ENCODE measurements around the gene OR2AK2. TPM values are rescaled to one million over a fixed set of nuclear protein-coding genes. Genes with fewer than 3 reads are reported as not detected.

Gene OR2AK2
- total and polyA plus RNA-seq, 9 of the 15 experiments (the other 6 are each of a cell fraction or from before 2014, with no cell fraction given), result 0.10 TPM; not detected in 8

DNA sequence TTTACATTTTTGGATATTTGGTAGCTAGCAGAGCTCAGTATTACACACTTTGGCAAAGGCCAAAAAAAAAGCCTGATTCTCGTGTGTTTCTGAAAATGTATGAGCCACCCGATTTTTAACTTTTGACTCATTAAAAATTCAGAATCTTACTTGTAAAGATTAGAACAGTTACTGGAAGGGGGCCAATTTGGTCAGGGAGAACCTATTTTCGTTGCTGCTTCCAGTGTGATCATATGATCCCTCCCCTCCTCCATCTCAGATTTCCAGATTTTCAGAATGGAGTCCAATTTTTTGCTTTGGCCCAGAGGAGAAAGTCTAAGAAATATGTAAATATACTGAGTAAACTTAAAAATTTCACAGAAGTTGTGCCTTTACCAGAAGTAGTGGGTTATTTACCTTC is 3.2 kb upstream of the OR2AK2 start:
- FAIRE-seq, result no peak
- ATAC-seq, result no peak
- in situ Hi-C loops (cut with MboI), result no loop called here
- TF ChIP-seq E4F1 (CRISPR knock-in tag; IDR thresholded peaks at IDR 0.05; ENCODE audit: borderline replicate concordance) (no peak), SNIP1 (IDR thresholded peaks at IDR 0.05; ENCODE audit: low read depth) (no peak), DNMT1 (IDR thresholded peaks at IDR 0.05) (no peak), SMAD4 (CRISPR knock-in tag; conservative IDR thresholded peaks at IDR 0.05) (no peak)
- TF ChIP-seq, protein P1, sequence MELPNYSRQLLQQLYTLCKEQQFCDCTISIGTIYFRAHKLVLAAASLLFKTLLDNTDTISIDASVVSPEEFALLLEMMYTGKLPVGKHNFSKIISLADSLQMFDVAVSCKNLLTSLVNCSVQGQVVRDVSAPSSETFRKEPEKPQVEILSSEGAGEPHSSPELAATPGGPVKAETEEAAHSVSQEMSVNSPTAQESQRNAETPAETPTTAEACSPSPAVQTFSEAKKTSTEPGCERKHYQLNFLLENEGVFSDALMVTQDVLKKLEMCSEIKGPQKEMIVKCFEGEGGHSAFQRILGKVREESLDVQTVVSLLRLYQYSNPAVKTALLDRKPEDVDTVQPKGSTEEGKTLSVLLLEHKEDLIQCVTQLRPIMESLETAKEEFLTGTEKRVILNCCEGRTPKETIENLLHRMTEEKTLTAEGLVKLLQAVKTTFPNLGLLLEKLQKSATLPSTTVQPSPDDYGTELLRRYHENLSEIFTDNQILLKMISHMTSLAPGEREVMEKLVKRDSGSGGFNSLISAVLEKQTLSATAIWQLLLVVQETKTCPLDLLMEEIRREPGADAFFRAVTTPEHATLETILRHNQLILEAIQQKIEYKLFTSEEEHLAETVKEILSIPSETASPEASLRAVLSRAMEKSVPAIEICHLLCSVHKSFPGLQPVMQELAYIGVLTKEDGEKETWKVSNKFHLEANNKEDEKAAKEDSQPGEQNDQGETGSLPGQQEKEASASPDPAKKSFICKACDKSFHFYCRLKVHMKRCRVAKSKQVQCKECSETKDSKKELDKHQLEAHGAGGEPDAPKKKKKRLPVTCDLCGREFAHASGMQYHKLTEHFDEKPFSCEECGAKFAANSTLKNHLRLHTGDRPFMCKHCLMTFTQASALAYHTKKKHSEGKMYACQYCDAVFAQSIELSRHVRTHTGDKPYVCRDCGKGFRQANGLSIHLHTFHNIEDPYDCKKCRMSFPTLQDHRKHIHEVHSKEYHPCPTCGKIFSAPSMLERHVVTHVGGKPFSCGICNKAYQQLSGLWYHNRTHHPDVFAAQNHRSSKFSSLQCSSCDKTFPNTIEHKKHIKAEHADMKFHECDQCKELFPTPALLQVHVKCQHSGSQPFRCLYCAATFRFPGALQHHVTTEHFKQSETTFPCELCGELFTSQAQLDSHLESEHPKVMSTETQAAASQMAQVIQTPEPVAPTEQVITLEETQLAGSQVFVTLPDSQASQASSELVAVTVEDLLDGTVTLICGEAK (IDR thresholded peaks at IDR 0.05), result no peak
- TF ChIP-seq, protein P1 (CRISPR knock-in tag; IDR thresholded peaks at IDR 0.05), result no peak
- TF ChIP-seq, protein P2, sequence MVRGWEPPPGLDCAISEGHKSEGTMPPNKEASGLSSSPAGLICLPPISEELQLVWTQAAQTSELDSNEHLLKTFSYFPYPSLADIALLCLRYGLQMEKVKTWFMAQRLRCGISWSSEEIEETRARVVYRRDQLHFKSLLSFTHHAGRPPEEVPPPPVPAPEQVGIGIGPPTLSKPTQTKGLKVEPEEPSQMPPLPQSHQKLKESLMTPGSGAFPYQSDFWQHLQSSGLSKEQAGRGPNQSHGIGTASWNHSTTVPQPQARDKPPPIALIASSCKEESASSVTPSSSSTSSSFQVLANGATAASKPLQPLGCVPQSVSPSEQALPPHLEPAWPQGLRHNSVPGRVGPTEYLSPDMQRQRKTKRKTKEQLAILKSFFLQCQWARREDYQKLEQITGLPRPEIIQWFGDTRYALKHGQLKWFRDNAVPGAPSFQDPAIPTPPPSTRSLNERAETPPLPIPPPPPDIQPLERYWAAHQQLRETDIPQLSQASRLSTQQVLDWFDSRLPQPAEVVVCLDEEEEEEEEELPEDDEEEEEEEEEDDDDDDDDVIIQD (CRISPR knock-in tag; IDR thresholded peaks at IDR 0.05), result no peak

More for the DNA sequence above, 3.2 kb upstream of the OR2AK2 start:
- Histone ChIP-seq H3K9ac (ENCODE audit: insufficient read depth in 1 of 2, low read depth in 2 of 2, low read length in 2 of 2) (no peak overlapping the region), H4K20me1 (replicated peaks; ENCODE audit: control insufficient read depth, insufficient read depth, low read length) (no peaks in the 10 kb centered on the region), H2AFZ (ENCODE audit: low read depth, low read length) (no peak overlapping the region), H3K79me2 (ENCODE audit: control insufficient read depth, insufficient read depth, low read length) (no peaks in the 10 kb centered on the region), H3K9me3 (replicated peaks; ENCODE audit: control insufficient read depth, insufficient read depth, low read depth, low read length) (0 out of 2 replicates have a peak, but pooled peaks cover 7% of the 10 kb centered on the region), H3K27ac (ENCODE audit: extremely low read depth, low read depth, low read length) (no peak overlapping the region), H3K9me1 (ENCODE audit: control insufficient read depth, insufficient read depth, low read length) (no peaks in the 10 kb centered on the region), H3K4me2 (ENCODE audit: insufficient read depth, low read length) (no peak overlapping the region), H3K4me1 (replicated peaks in 1 of 2; ENCODE audit: control insufficient read depth in 2 of 2, insufficient read depth in 2 of 2, low read length in 2 of 2) (no peaks in the 10 kb centered on the region), H3K27me3 (ENCODE audit: control insufficient read depth in 2 of 2, insufficient read depth in 2 of 2, low read length in 2 of 2) (no peaks in the 10 kb centered on the region), H3K4me3 (no peak overlapping the region), H3K36me3 (ENCODE audit: control insufficient read depth, insufficient read depth, low read length) (no peaks in the 10 kb centered on the region)
- ChIA-PET POLR2A (no interaction called here), CTCF (ENCODE audit: low intra/inter-chr PET ratio) (no interaction called here)
- 2% methylated on average over 3 of the region's 3 CpGs for WGBS (ENCODE audit: insufficient coverage, low coverage, missing lambda C conversion rate)
- intact Hi-C loops (cut with micrococcal nuclease), result no loop called here
- no peak for DNase-seq (ENCODE audit: extremely low read depth in 1 of 4, low spot score in 3 of 4)
- BruUV-seq (replicated peaks), result no TSS peak

Measured in K562 (cell line).